Astrocyte of the spinal cord (primary cell): ENCODE results near the gene CACNA1B.
"Not testable (repeated sequence)": the region's sequence is repeated elsewhere in the genome, so short reads cannot be mapped to it uniquely, and the experiment has no call there.

Experiments used
- DNase-seq: peaks from one replicate; pipeline ENCODE4 v3.0.0; 2011; ENCODE audit warnings: low read depth, low spot score
- H3K4me3 ChIP-seq: 2 replicates; pipeline ENCODE4 v1.5.1; 2011; ENCODE audit warnings: low read depth, mild to moderate bottlenecking, low read length, moderate library complexity
- CTCF ChIP-seq: IDR thresholded peaks from 2 replicates; pipeline ENCODE4 v1.5.1; 2012; ENCODE audit warnings: low read depth, mild to moderate bottlenecking, low read length, inconsistent platforms
- in situ Hi-C: cut with HindIII; loops from 2 replicates; pipeline ENCODE4 v1.10.0; 2017; ENCODE audit warnings: low sequenced_read_pairs

Gene CACNA1B

GRCh38 chr9:138080979-138081378 lies 203.4 kb downstream of the CACNA1B start:
- in situ Hi-C loops, result no loop called here
- DNase-seq, result no peak
- no peak for TF ChIP-seq CTCF
- H3K4me3 ChIP-seq, result no peak overlapping the region

- DNase-seq, result no peak
- H3K4me3 ChIP-seq, result no peak overlapping the region
- in situ Hi-C loops, result no loop called here
- TF ChIP-seq CTCF, result no peak
These were observed 205.5 kb downstream of the CACNA1B start for GRCh38 chr9:138082918-138083636.

DNA sequence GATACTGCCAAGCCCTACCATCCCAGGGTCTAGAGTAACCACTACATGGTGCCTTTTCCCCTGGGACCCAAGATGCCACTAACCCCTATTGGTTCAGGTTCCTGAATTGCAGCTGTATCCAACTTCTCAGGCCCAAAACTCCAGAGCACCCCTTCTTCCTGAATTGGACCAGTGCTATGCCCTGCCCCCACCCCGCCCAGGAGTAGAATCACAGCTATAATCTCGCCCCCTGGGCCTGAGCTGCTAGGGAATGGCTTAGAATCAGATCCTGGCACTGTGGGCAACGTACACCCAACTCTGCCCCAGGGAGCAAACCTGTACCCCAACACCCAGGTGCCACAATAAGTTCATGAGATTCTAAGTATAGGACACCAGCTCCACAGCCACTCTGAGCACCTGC lies 206.3 kb downstream of the CACNA1B start:
- no peak for DNase-seq
- in situ Hi-C loops, result no loop called here
- H3K4me3 ChIP-seq, result no peak overlapping the region
- TF ChIP-seq CTCF, result no peak

DNA sequence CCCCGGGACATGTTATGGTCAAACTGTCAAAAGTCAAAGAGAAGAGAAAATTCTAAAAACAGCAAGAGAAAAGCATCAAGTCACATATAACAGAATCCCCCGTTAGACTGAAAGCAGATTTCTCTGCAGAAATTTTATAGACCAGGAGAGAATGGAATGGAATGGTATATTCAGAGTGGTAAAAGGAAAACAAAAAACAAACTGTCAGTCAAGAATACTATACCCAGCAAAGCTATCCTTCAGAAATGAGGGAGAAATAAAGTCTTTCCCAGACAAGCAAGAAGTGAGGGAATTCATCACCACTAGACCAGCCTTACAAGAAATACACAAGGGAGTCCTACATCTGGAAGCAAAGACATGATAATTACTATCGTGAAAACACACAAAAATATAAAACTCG lies 208.0 kb downstream of the CACNA1B start:
- in situ Hi-C loops, result no loop called here
- DNase-seq, result no peak
- no peak overlapping the region for H3K4me3 ChIP-seq
- TF ChIP-seq CTCF, result no peak

DNA sequence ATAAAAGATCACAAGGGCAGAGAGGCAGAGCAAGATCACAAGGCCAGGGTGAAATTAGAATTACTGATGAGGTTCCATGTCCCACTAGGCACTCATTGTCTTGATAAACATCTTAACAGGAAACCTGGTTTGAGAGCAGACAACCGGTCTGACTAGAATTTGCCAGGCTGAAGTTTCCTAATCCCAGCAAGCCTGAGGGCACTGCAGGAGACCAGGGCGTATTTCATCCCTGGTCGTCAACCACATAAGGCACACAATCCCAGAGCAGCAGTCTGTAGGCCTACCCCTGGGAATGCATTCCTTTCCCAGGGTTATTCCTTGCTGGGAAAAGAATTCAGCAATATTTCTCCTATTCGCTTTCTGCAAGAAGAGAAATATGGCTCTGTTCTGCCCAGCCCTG lies 214.5 kb downstream of the CACNA1B start:
- H3K4me3 ChIP-seq, DNase-seq, in situ Hi-C loops: not testable (repeated sequence)

DNA sequence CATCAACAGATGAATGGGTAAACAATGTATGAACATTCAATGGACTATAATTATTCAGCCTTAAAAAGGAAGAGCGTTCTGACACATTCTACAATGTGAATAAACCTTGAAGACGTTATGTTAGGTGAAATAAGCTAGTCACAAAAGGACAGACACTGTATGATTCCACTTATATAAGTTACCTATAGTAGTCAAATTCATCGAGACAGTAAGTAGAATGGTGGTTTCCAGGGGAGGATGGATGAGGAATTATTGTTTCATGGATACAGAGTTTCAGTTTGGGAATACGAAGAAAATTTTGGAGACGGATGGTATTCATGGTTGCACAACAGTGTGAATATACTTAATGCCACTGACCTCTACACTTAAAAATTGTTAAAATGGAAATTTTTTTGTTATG lies 216.4 kb downstream of the CACNA1B start:
- no peak for TF ChIP-seq CTCF
- no peak for DNase-seq
- H3K4me3 ChIP-seq, result no peak overlapping the region
- in situ Hi-C loops, result no loop called here

DNA sequence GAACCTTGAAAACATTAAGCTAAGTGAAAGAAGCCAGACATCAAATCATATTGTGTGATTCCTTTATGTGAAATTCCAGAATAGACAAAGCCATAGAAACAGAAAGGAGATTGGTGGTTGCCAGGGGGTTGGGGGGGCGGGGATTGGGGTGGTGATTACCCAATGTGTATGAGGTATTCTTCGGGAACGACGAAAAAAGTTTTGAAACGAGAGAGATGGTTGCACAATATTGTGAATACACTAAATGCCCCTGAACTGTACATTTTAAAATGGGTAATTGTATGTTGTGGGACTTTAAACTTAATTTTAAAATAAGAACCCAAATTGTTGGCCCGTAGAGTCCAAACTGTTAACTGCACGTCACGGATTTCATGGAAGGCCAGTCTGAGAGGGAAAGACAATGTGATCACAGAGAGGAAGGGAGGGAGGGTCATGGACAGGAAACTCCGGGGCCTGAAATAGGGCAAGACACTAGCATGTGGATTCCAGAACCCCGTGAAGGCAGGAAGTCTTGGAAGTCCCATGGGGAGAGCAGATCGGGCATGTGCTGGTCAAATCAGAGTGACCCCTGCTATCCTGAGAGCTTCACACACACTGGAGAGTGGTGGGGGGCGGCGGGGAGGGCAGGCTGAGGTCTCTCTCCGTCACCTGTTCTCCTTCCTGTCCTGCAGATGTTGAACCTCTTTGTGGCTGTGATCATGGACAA lies 218.4 kb downstream of the CACNA1B start:
- no peak overlapping the region for H3K4me3 ChIP-seq
- TF ChIP-seq CTCF, result no peak
- DNase-seq, result no peak
- in situ Hi-C loops, result no loop called here
